Measurements from ENCODE around the gene EPB41L4A. TPM values are rescaled to one million over a fixed set of nuclear protein-coding genes. Genes with fewer than 3 reads are reported as not detected.

Gene EPB41L4A
- total RNA-seq, 6 donors from 2014 or later, result 15.9 to 45.1 (median 28.1) TPM

DNA sequence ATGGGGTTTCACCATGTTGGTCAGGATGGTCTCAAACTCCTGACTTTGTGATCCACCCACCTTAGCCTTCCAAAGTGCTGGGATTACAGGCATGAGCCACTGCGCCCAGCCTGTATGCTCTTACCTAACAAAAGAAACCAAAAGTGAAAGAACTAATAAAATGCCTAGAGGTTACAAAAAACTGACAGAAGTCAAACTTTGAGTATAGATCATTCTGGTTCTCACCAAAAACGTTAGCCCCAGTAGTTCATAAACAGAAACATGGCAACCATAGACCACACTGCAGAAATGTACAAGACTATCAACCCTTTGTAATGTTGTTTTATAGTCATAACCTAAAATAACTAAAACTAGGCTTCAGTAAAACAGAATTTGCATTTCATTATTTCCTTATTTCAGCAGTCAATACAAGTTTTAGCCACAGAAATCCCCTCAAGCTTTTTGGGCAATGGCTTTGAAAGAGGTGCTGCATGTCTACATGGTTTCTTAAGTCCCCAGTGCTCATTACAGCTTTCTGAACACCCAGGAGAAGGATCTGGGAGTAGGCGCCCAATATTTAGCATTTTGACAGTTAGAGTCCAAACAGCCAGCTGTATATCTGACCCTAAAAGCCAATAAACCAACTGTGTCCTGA lies 72.5 kb downstream of the EPB41L4A start:
- ATAC-seq (ENCODE audit: low FRiP score in 2 of 2), result no peak
- H3K36me3 ChIP-seq, result no peaks in the 10 kb centered on the region
- H3K27me3 ChIP-seq, result no peaks in the 10 kb centered on the region
- no peak overlapping the region for H3K27ac ChIP-seq
- DNase-seq, result no peak
- H3K4me1 ChIP-seq, result no peaks in the 10 kb centered on the region
- H3K9me3 ChIP-seq, result no peaks in the 10 kb centered on the region
- TF ChIP-seq POLR2AphosphoS5 (IDR thresholded peaks at IDR 0.05), result no peak
- TF ChIP-seq POLR2A (IDR thresholded peaks at IDR 0.05), result no peak
- no peak for TF ChIP-seq EP300 (IDR thresholded peaks at IDR 0.05)
- no peak for TF ChIP-seq CTCF (IDR thresholded peaks at IDR 0.05)
- WGBS, 2 donors, result 41 to 46% methylated on average over 3 of the region's 3 CpGs
- no peak overlapping the region for H3K4me3 ChIP-seq

DNA sequence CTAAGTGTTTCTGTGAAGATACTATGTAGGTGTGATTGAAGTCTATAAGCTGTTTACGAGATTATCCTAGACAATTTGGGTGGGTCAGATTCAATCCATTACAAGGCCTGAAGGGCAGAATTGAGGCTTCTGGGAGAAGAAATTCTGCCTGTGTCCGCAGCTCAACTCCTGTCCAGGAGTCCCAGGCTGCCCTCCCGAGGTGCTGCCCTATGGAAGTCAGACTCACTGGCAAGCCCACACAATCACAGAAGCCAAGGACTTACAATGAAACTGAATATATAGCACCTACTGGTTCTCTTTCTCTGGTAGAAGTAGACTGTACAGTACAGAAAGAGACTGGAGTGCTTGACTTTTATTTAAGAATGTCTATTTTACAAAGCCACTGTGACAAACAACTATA lies 74.5 kb downstream of the EPB41L4A start:
- no peak for ATAC-seq (ENCODE audit: low FRiP score in 2 of 2)
- no peak for DNase-seq
- WGBS, 2 donors, result 84 to 88% methylated on average over 3 of the region's 3 CpGs
- TF ChIP-seq CTCF (IDR thresholded peaks at IDR 0.05) (no peak), POLR2AphosphoS5 (IDR thresholded peaks at IDR 0.05) (no peak), EP300 (IDR thresholded peaks at IDR 0.05) (no peak), POLR2A (IDR thresholded peaks at IDR 0.05) (no peak)
- Histone ChIP-seq H3K4me3 (no peak overlapping the region), H3K4me1 (peaks cover 0 to 2% (median 0%) of the 10 kb centered on the region in 4 donors), H3K27ac (no peak overlapping the region), H3K9me3 (no peaks in the 10 kb centered on the region), H3K27me3 (no peaks in the 10 kb centered on the region), H3K36me3 (no peaks in the 10 kb centered on the region)

- no peak overlapping the region for H3K27ac ChIP-seq
- peaks cover 0 to 15% (median 0%) of the 10 kb centered on the region in 4 donors for H3K4me1 ChIP-seq
- H3K9me3 ChIP-seq, result no peaks in the 10 kb centered on the region
- no peaks in the 10 kb centered on the region for H3K36me3 ChIP-seq
- DNase-seq (no peak), ATAC-seq (ENCODE audit: low FRiP score in 2 of 2) (no peak)
- TF ChIP-seq POLR2A (IDR thresholded peaks at IDR 0.05), result no peak
- no peak for TF ChIP-seq POLR2AphosphoS5 (IDR thresholded peaks at IDR 0.05)
- no peak for TF ChIP-seq CTCF (IDR thresholded peaks at IDR 0.05)
- no peak for TF ChIP-seq EP300 (IDR thresholded peaks at IDR 0.05)
- 46 to 53% methylated on average over 3 of the region's 3 CpGs for WGBS, 2 donors
- no peak overlapping the region for H3K4me3 ChIP-seq
- H3K27me3 ChIP-seq, result no peaks in the 10 kb centered on the region
These were observed 76.7 kb downstream of the EPB41L4A start for GRCh38 chr5:112342389-112342788.

- H3K4me3 ChIP-seq, result no peak overlapping the region
- ATAC-seq (ENCODE audit: low FRiP score in 2 of 2) (no peak), DNase-seq (no peak)
- H3K27ac ChIP-seq, result no peak overlapping the region
- no peaks in the 10 kb centered on the region for H3K36me3 ChIP-seq
- TF ChIP-seq CTCF (IDR thresholded peaks at IDR 0.05), result no peak
- TF ChIP-seq EP300 (IDR thresholded peaks at IDR 0.05), result no peak
- no peak for TF ChIP-seq POLR2AphosphoS5 (IDR thresholded peaks at IDR 0.05)
- no peaks in the 10 kb centered on the region for H3K27me3 ChIP-seq
- 93% methylated on average over 8 of the region's 8 CpGs for WGBS, 2 donors
- H3K9me3 ChIP-seq, result no peaks in the 10 kb centered on the region
- peaks cover 0 to 15% (median 0%) of the 10 kb centered on the region in 4 donors for H3K4me1 ChIP-seq
These were observed 79.3 kb downstream of the EPB41L4A start for GRCh38 chr5:112339761-112340160.
